CMK (cell line): Measurements from ENCODE around the gene MT1M.

Source experiments
- DNase-seq: peaks from one replicate; pipeline ENCODE4 v3.0.0-alpha.2; 2010; ENCODE audit warnings: low read depth

The MT1M gene

DNA sequence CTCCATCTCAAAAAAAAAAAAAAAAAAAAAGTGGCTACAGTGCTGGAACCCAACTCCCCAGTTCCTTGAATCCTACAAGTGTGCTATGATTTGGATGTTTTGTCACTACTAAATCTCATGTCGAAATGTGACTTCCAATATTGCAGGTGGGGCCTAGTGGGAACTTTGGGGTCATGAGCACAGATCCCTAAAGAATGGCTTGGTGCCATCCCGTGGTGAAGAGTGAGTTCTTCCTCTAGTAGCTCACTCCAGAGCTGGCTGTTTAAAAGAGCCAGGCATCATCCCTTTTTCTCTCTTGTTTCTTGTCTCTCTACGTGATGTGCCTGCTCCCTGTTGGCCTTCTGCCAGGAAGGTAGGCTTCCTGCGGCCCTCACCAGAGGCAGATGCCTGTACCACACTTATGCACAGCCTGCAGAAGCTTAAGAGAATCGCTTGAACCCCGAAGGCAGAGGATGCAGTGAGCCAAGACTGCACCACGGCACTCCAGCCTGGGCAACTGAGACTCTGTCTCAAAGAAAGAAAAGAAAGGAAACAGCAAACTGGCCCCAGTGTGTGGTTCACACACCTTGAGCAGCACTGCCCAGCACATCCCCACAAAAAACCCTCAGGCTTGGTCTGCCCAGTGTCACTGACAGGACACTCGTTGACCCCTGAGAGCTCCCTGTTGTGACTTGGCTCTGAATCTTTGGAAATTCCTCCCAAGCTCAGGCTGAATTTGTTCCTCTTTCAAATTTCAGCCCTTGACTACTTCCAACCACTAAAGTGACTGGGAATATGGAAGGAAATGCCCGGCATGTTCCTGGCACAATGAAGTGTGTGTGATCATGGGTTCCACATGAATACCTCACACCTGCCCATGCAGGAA, 3.7 kb upstream of the MT1M start:
- no peak for DNase-seq

DNA sequence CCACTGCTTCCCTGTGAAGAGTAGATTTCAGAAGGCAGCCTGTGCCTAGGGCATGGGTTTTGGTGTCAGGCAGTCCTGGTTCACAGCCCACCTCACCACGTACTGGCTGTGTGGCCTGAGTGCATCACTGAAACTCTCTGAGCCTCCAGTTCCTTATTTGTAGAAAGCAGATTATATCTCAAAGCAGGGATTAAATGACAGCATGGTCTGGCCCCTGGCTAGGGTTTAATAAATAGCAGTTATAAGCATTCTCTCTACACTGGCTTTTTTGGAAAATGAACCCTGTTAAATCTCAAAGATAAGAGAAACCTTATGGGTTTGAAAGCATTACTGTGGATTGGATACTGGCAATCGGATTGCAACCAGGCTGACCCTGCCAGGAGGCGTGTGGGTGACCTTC, 2.9 kb upstream of the MT1M start:
- no peak for DNase-seq

DNA sequence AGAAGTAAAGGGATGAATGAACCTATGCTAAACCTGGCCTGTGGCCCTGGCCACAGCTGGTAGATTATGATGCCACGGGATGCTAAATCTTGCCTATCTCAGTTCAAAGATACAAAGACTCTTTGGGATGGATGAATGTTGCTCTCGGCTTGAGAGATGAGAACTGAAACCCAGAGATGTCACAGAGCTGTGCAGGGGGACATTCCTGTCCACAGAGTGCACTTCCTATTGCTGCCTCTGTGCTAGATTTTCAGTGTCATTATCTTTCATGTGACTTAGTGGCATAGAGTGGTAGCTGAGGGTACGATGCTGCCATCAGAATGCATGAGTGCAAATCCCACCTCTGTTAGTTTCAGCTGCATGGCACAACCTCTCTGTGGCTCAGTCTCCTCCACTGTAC, 2.3 kb upstream of the MT1M start:
- DNase-seq, result no peak

DNA sequence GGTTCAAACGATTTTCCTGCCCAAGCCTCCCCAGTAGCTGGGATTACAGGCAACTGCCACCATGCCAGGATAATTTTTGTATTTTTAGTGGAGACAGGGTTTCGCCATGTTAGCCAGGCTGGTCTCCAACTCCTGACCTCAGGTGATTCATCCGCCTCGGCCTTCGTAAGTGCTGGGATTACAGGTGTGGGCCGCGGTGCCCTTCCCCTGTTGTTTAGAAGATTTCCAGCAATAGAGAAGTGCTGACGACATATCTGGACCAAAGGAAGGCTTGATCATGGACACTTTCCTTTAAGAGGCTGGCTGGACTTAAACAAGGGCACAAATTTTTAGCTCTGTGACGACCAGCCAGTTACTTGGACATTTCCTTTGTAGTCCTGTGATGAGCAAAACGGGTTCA, 1.3 kb upstream of the MT1M start:
- DNase-seq, result no peak

DNA sequence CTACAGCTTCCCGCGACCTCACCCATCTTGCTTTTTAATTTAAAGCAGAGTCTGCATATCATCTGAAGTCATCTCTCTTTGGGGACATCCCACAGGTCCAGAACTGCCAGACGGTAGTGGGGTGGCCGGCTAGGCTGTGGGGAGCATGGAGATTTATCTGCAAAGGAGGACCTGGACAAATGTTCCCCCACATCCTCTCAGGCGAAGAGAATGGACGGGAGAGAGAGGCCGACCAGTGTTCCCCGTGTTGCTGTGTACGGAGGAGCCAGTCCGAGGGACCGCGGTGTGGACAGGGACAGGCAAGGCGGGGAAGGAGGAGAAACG, 665 bp upstream of the MT1M start:
- no peak for DNase-seq

DNA sequence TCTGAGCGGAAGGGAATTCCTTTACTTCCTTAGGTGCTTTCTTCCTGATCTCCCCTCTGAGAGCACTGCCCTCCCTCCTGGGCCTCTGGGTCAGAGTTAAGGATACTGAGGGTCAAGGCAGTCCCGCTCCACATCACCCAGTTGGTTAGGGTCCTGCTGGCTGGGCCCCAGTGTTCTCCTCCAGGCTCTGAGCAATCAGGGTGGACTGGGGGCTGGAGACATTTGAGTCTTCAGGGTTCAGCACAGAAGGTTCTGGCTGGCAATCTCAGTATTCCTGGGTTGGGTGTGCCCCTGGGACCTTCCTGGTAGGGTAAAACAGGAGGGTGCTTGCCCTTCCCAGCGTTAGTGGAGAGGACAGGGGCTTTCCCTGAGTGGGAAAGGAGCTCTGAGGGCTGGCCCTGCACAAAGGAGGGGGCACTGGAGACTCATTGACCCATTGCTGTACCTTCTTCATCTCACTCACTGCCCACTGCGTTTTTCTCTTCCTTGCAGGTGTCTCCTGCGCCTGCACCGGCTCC, 448 bp downstream of the MT1M start:
- DNase-seq, result no peak

DNA sequence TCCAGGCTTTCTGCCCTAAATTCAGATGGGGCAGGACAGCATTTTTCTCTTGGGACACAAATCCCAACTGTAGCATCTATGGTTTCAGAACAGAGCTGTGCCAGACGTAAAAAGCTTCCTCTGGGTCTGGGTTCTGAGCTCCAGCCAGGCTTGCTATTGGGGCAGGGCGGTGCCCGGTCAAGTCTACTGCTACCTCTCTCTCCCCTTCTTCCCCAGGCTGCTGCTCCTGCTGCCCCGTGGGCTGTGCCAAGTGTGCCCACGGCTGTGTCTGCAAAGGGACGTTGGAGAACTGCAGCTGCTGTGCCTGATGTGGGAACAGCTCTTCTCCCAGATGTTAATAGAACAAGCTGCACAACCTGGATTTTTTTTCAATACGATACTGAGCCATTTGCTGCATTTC, 1.1 kb downstream of the MT1M start:
- DNase-seq, result no peak

DNA sequence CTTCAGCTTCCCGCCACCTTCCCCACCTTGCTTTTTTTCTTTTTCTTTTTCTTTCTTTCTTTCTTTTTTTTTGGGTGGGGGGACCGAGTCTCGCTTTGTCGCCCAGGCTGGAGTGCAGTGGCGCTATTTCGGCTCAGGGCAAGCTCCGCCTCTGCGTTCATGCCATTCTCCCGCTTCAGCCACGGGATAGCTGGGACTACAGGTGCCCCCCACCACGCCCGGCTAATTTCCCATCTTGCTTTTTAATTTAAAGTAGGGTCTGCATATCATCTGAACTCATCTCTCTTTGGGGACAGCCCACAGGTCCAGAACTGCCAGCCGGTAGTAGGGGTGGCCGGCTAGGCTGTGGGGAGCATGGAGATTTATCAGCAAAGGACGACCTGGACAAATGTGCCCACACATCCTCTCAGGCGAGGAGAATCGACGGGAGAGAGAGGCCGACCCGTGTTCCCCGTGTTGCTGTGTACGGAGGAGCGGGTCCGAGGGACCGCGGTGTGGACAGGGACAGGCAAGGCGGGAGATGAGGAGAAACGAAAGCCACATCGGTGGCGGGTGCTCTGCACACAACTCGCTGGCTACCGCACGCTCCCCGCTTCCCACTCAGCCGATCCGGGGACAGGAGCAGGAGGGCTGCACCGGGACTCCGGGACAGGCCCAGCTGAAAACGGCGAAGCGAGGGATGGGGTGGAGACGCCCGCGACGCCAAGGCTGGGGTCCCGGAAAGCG, 2.4 kb downstream of the MT1M start:
- no peak for DNase-seq

DNA sequence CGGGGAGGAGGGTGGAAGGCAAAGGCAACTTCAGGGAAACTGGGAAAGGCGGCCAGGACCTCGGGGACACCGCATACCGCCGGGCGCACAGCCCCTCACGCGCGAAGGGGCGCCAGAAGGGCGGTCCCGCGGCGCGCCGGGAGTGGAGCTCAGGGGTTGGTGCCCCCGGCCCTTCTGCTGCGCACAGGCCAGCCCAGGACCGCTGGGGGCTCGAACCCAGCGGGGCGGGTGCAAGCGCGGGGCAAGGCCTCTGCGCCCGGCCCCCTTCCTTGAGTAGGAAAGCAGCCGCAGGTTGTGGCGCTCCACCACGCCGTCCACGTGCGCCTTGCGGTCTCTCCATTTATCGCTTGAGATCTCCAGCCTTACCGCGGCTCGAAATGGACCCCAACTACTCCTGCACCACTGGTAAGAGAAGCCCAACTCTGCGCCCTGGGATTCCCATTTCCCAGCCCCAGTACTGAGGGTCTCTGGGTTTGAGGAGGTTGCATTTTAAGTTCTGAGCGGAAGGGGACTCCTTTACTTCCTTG, 3.0 kb downstream of the MT1M start:
- no peak for DNase-seq

DNA sequence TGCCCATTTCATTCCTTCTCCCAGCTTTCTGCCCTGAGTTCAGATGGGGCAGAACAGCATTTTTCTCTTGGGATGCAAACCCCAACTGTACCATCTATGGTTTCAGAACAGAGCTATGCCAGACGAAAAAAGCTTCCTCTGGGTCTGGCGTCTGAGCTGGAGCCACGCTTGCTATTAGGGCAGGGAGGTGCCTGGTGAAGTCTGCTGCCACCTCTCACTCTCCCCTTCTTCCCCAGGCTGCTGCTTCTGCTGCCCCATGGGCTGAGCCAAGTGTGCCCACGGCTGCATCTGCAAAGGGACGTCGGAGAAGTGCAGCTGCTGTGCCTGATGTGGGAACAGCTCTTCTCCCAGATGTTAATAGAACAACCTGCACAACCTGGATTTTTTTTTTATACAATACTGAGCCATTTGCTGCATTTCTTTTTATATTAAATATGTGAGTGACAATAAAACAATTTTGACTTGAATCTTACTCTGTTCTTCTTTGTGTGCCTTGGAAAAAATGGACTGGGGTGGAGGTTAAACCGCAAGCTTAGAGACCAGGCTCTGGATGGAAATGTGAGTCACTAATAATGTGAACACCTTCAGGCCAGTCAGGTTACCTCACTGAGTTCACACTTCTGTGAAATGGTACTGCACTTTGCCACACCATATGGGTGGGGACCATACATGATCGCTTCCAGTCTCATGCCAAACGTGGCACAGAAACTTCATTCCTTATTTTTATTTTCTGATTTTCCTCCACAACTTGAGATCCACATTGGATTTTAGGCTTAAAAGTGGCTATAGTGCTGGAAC, 4.4 kb downstream of the MT1M start:
- no peak for DNase-seq

DNA sequence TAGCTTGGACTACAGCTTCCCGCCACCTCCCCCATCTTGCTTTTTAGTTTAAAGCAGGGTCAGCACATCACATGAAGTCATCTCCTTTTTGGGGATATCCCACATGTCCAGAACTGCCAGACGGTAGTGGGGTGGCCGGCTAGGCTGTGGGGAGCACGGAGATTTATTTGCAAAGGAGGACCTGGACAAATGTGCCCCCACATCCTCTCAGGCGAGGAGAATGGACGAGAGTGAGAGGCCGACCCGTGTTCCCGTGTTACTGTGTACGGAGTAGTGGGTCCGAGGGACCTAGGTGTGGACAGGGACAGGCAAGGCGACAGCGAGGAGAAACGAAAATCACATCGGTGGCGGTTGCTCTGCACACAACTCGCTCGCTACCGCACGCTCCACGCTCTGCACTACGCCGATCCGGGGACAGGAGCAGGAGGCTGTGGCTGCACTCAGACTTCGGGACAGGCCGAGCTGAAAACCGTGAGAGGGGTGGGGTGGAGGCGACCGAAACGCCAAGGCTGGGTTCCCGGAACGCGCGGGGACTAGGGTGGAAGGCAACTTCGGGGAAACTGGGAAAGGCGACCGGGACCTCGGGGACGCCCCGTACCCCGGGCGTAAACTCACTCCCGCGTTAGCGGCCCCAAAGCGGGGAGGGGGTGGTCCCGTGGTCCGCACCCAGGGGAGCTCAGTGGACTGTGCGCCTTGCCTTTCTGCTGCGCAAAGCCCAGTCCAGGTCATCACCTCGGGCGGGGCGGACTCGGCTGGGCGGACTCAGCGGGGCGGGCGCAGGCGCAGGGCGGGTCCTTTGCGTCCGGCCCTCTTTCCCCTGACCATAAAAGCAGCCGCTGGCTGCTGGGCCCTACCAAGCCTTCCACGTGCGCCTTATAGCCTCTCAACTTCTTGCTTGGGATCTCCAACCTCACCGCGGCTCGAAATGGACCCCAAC, 5.6 kb downstream of the MT1M start, which contains the start of gene MT1A:
Gene MT1A, plus strand, starts transcription at position 853 of the 937 bp plus-strand sequence. Its CDS starts 73 bp downstream, at position 926.
- DNase-seq, result no peak

DNA sequence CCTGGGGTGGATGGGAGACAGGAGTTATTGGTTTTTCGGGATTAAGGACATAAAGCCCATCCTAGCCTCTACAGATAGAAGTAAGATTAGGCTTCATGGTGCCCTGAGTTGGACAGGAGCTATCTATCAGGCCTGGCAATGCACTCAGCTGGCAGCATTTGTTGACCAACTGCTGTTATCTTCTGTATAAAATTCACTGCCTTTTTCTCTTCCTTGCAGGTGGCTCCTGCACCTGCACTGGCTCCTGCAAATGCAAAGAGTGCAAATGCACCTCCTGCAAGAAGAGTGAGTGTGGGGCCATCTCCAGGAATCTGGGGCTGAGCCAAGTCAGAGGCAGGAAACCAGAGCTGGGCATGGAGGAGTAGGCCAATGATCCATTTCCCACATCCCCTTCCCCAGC, 6.6 kb downstream of the MT1M start:
- DNase-seq, result no peak

DNA sequence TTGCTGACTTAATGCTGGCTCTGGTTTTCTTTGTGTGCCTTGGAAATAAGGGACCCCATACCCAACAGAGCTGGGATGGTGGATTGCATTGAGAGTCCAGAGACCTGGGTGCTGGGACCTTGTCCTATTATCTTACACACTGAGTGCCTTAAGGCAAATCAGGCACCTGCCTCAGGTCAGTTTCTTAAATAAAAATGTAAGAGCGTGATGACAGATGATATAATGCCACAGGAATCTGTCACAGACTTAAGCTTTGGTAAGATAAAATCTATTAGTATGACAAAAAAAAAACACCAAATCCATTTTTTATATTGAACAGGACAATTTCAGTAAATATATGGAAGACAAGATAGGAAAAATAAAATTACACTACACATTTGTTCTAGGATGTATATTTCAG, 7.6 kb downstream of the MT1M start:
- DNase-seq, result no peak

DNA sequence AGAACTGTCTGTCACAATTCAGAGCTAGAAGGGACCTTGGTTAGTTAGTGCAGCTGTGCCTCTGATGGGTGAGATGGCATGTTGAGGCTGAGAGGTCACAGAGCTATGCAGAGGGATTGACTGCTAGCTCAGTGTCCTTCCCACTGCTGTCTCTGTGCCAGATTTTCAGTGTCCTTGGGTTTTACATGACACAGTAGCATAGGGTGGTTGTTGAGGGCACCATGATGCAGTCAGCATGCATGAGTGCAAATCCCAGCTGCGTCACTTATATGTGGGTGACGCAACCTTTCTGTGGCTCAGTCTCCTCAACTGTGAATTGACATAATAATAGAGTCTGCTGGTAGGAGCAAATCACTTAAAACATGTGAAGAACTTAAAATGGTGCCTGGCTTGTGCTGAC, 8.7 kb downstream of the MT1M start:
- DNase-seq, result no peak

DNA sequence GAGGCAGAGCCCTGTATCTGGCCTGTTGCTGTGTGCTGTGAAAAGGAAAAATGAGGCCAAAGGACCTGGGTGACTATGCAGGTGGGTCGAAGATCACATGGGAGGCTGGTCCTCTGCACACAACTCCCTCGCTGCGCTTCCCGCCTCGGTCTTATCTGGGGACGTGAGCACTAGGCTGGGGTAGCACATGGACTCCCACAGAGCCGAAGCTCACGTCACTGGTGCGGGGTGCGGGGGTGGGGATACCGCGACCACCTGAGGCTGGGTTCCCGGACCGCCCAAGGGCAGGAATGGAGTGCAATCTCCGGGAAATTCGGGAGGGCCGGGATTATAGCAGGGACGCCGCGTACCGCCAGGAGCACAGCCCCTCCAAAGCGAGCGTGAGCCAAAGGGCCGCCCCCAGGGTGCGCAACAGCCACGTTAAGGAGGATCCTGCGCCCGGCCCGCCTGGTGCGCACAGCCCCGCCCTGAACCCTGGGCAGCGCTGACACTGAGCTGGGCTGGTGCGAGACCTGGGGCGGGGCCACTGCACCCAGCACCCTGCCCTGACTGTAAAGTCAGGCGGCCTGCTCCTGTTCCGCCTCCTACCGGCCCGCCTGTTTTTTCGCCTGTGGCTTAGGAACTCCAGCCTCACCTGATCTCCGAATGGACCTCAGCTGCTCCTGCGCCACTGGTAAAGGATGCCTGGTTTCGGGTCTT, 10.8 kb downstream of the MT1M start:
- no peak for DNase-seq

DNA sequence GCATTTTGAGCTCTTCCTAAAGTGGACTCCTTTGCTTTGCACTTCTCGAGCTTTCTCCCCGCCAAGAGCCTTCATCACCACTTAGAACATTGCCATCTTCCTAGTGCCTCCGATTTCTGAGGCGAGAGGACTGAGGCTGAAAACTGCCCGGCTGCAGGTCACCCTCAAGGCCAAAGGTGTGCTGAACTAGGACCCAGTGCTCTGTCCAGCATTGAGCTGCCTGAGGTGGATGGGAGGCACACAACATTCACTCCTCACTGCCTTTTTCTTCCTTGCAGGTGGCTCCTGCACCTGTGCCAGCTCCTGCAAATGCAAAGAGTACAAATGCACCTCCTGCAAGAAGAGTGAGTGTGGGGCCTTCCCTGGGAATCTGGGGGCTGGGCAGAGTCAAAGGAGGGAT, 11.4 kb downstream of the MT1M start:
- DNase-seq, result no peak

DNA sequence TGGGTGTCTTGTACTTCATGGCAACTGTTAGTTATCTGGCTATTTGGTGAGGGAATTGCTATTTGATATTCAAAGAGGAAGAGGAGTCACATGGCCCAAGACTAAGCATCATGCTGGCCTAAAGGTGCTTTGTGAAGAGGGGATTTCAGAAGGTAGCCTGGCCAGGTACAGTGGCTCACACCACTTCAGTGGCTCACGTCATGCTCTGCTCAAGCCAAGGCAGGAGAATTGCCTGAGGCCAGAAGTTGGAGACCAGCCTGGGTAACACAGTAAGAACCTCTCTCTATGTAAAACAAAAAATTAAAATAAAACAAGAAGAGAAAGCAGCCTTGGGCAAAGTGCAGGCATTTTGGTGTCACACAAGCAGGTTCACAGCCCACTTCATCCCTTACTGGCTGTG, 12.9 kb downstream of the MT1M start:
- no peak for DNase-seq

DNA sequence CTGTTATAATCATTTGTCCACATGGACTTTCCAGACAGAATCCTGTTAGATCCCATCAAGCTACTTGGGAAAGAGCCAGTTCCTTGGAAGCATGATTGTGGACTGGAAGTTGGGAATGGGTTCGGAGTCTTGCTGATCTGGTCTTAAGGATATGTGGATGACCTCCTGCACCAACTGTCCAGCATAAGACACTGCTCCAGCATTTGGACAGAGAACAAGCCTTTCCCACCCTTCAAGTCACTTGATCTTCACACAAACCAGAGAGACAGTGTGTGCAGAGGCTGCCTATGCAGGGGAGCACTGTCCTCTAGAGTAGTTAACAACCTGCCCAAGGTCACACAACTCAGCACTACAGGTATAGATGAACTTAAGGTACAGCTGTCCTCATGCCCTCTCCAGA, 13.4 kb downstream of the MT1M start:
- no peak for DNase-seq

DNA sequence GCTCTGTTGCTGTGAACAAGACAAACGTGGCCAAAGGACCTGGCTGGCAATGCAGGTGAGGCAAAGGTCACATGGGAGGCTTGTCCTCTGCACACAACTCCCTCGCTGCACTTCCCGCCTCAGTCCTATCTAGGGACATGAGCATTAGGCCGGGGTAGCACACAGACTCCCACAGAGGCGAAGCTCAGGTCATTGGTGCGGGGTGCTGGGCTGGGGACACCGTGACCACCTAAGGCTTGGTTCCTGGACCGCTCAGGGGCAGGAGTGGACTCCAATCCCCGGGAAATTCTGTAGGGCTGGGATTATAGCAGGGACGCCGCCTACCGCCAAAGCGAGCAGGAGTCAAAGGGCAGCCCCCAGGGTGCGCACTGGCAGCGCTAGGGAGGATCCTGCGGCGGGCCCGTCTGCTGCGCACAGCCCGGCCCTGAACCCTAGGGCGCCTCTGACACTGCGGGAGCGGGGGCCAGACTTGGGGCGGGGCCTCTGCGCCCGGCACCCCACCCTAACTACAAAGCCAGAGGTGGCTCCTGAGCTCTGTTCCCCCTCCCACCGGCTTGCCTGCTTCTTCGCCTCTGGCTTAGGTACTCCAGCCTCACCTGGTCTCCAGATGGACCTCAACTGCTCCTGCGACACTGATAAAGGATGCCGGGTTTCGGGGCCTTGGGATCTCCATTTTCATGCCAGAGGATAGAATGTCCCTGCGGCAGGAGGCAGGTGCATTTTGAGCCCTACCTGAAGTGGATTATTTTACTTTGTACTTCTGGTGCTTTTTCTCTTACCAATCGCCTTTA, 15.4 kb downstream of the MT1M start:
- no peak for DNase-seq

DNA sequence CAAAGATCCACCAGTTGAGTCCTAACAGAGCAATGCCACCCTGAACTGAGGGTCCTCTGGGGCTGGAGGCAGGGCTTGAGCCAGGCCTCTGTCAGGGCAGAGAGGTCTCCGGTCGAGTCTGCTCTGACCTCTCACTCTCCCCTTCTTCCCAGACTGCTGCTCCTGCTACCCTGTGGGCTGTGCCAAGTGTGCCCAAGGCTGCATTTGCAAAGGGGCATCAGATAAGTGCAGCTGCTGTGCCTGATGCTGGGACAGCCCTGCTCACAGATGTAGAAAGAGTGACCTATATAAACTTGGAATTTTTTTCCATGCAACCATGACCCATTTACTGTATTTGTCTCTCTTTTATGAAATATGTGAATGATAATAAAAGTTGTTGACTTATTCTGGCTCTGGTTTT, 16.8 kb downstream of the MT1M start:
- DNase-seq, result no peak
